Stimulated activated CD4-positive, alpha-beta T cell treated with anti-CD3 and anti-CD28 coated beads, Interleukin-15, amount 100 ng/mL, for 48 hours (primary cell): ENCODE measurements around the gene CHL1.

Experiments used
- DNase-seq, 2 donors: peaks; one replicate each; pipeline ENCODE4 v3.0.0-alpha.2; 2020; ENCODE audit warnings: low read depth in 2 of 2

CHL1 gene

GRCh38 chr3:217099-217813, 20.7 kb downstream of the CHL1 start:
- no peak for DNase-seq

- DNase-seq, result no peak
These were observed 21.4 kb downstream of the CHL1 start for GRCh38 chr3:217948-218347.

- no peak for DNase-seq
These were observed 32.0 kb downstream of the CHL1 start for GRCh38 chr3:228442-229182.

GRCh38 chr3:229183-229661, 32.7 kb downstream of the CHL1 start:
- no peak for DNase-seq

GRCh38 chr3:236881-237280, 40.3 kb downstream of the CHL1 start:
- no peak for DNase-seq

- no peak for DNase-seq
These were observed 46.2 kb downstream of the CHL1 start for GRCh38 chr3:242602-243355.

- no peak for DNase-seq
These were observed 46.8 kb downstream of the CHL1 start for GRCh38 chr3:243356-243725.

GRCh38 chr3:244041-244440, 47.5 kb downstream of the CHL1 start:
- no peak for DNase-seq

- DNase-seq, result no peak
These were observed 51.4 kb downstream of the CHL1 start for GRCh38 chr3:247916-248315.

GRCh38 chr3:248864-249520, 52.4 kb downstream of the CHL1 start:
- DNase-seq, result no peak

- DNase-seq, result no peak
These were observed 53.2 kb downstream of the CHL1 start for GRCh38 chr3:249587-250262.

GRCh38 chr3:256501-256900, 59.9 kb downstream of the CHL1 start:
- no peak for DNase-seq

GRCh38 chr3:257826-258225, 61.3 kb downstream of the CHL1 start:
- no peak for DNase-seq

- DNase-seq, result no peak
These were observed 64.3 kb downstream of the CHL1 start for GRCh38 chr3:260898-261297.

- no peak for DNase-seq
These were observed 66.8 kb downstream of the CHL1 start for GRCh38 chr3:263393-263792.

GRCh38 chr3:264394-265156, 68.0 kb downstream of the CHL1 start:
- no peak for DNase-seq

GRCh38 chr3:267101-267500, 70.5 kb downstream of the CHL1 start:
- no peak for DNase-seq

GRCh38 chr3:270688-271087, 74.1 kb downstream of the CHL1 start:
- DNase-seq, result no peak

- DNase-seq, result no peak
These were observed 78.4 kb downstream of the CHL1 start for GRCh38 chr3:274927-275326.

- no peak for DNase-seq
These were observed 81.3 kb downstream of the CHL1 start for GRCh38 chr3:277873-278272.
